CD4-positive, alpha-beta T cell treated with Interleukin-4 for 1 hour (primary cell): Measurements from ENCODE around the gene METTL6.

Source experiments
- DNase-seq, 2 donors: peaks; one replicate each; pipeline ENCODE4 v3.0.0-alpha.2; 2020 to 2022

METTL6 gene

GRCh38 chr3:15361494-15362214, 65.7 kb downstream of the METTL6 start:
- DNase-seq, result peak; percentile 19 to 33

GRCh38 chr3:15360788-15361493, 66.4 kb downstream of the METTL6 start:
- DNase-seq, result peak in 1 of 2 donors; percentile 19
